Naive B cell (primary cell): ENCODE measurements around the gene SERGEF. TPM values are rescaled to one million over a fixed set of nuclear protein-coding genes. Genes with fewer than 3 reads are reported as not detected.

Experiments used
- ATAC-seq, 2 donors: fragments of 150-1000 bp; cut with Tn5 transposase; 2 replicates each; pipeline ENCODE4 v1.10.0; 2021; ENCODE audit warnings: low read depth in 2 of 2, mild to moderate bottlenecking in 2 of 2, moderate library complexity in 2 of 2
- DNase-seq: peaks from one replicate; pipeline ENCODE4 v3.0.0; 2022
- H3K27ac Mint-ChIP-seq, 6 donors: one replicate each; pipeline ENCODE4 v1.8.0; 2020 to 2022; ENCODE audit warnings: mild to moderate bottlenecking in 6 of 6, mixed read lengths in 6 of 6, moderate library complexity in 5 of 6, inconsistent platforms in 2 of 6
- H3K27me3 Mint-ChIP-seq, 3 donors: one replicate each; pipeline ENCODE4 v1.8.0; 2021 to 2022; ENCODE audit warnings: mixed read lengths in 3 of 3, mild to moderate bottlenecking in 1 of 3
- H3K36me3 Mint-ChIP-seq, 2 donors: one replicate each; pipeline ENCODE4 v1.8.0; 2020 to 2022; ENCODE audit warnings: mixed read lengths in 2 of 2, inconsistent platforms in 1 of 2, mild to moderate bottlenecking in 1 of 2
- H3K4me1 Mint-ChIP-seq, 3 donors: one replicate each; pipeline ENCODE4 v1.8.0; 2020 to 2022; ENCODE audit warnings: mixed read lengths in 3 of 3, inconsistent platforms in 1 of 3, mild to moderate bottlenecking in 1 of 3, moderate library complexity in 1 of 3
- H3K4me3 Mint-ChIP-seq, 8 donors: one replicate each; pipeline ENCODE4 v1.8.0; 2020 to 2022; ENCODE audit warnings: mild to moderate bottlenecking in 8 of 8, mixed read lengths in 8 of 8, moderate library complexity in 8 of 8, inconsistent platforms in 2 of 8
- H3K9me3 Mint-ChIP-seq, 7 donors: one replicate each; pipeline ENCODE4 v1.8.0; 2020 to 2022; ENCODE audit warnings: mixed read lengths in 7 of 7, mild to moderate bottlenecking in 5 of 7, inconsistent platforms in 2 of 7, moderate library complexity in 1 of 7
- polyA plus RNA-seq, 6 donors: library from polyadenylated mRNA; unstranded; fragments of 300-500 nt; fragmentation: Illumina TruSeq; gene quantifications; one replicate each; pipeline ENCODE4 v1.2.3, GENCODE V29; 2021; ENCODE audit warnings: low read depth in 6 of 6

The SERGEF gene
- polyA plus RNA-seq, 6 donors from 2014 or later: 18.3 to 54.6 (median 42.6) TPM

DNA sequence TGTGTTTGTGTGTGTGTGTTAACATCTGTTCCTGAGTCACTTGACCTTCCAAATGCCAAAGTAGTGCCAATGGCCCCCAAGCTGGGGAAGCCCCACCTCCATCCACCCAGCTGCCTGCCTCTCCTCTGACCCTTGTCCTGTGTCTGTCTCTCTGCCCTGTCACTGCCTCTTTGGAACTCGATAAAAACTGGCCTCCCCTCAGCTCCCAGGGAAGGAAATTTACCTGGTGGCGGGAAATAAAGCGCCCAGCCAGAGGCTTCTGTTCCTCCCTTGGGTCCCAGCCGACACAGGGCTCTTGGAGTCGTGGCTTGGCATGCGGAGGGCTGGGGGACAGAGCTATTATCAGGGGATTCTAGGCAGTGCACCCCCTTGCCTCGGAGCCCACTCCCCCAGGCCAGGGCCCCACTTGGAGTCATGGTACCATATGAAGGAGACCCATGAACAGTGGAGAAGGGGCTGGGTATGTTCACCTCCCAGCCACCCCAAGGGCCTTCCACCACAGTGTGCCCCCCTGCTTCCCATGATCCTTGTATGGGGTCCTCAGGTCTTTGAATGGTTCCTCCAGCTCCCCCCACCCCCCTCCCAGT is 272.1 kb downstream of the SERGEF start:
- DNase-seq (no peak), ATAC-seq (no peak)
- Mint-ChIP-seq H3K9me3 (peaks cover 0 to 2% (median 0%) of the 10 kb centered on the region in 7 donors), H3K27me3 (peaks cover 28 to 35% (median 32%) of the 10 kb centered on the region in 3 donors), H3K4me3 (no peak overlapping the region), H3K4me1 (peaks cover 0 to 4% (median 0%) of the 10 kb centered on the region in 3 donors), H3K27ac (no peak overlapping the region), H3K36me3 (peaks cover 0 to 8% of the 10 kb centered on the region in 2 donors)

- H3K36me3 Mint-ChIP-seq: peaks cover 0 to 8% of the 10 kb centered on the region in 2 donors
- no peak overlapping the region for H3K27ac Mint-ChIP-seq
- H3K4me3 Mint-ChIP-seq: peak overlapping the region in 1 of 8 donors; percentile 72
- DNase-seq: no peak
- peaks cover 0 to 4% (median 0%) of the 10 kb centered on the region in 3 donors for H3K4me1 Mint-ChIP-seq
- H3K27me3 Mint-ChIP-seq: peaks cover 24 to 29% (median 25%) of the 10 kb centered on the region in 3 donors
- H3K9me3 Mint-ChIP-seq: peaks cover 0 to 2% (median 0%) of the 10 kb centered on the region in 7 donors
- ATAC-seq: no peak
Measured at GRCh38 chr11:17739945-17740338, 272.9 kb downstream of the SERGEF start.

DNA sequence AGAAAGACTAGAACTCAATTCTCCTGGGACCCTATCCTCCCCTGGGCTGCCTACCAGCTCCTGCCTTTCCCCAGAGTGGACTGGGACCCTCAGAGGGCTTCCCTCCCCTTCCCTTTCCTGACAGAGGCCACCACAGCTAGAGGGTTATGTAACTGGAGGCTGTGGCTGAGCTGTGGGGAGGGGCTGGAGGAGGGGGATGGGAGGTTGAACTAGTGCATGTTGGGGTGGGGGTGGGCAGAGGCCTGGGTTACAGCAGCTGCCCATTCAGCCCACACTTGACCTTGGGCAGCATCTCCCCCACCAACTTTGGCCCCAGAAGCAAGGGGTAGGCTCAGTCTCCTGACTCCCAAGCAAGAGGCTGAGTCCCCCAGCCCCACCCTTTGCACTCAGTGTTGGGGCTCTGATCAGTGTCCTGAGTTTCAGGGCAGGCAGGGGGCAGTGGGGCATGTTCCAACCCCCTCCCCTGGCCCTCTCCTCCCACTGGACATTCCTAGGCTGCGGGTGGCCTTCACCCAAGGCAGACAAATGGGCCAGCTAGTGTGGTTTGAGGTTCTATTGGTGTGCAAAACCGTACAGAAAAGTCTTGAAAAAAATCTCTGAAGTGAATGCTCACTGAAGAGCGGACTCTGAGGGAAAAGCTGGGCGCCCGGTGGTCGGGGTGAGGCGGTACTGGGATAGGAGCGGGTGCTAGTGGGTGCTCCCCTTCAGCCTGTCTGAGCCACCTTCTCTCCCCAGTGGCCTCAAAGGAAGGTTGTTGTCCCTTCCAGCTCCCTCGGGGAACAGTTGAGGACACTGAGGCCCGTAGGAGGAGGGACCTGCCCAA is 274.5 kb downstream of the SERGEF start:
- ATAC-seq (no peak), DNase-seq (no peak)
- Mint-ChIP-seq H3K4me3 (no peak overlapping the region), H3K36me3 (peaks cover 0 to 14% of the 10 kb centered on the region in 2 donors), H3K27me3 (peaks cover 29 to 39% (median 32%) of the 10 kb centered on the region in 3 donors), H3K4me1 (peaks cover 5 to 9% (median 5%) of the 10 kb centered on the region in 3 donors), H3K27ac (no peak overlapping the region), H3K9me3 (peaks cover 0 to 6% (median 0%) of the 10 kb centered on the region in 7 donors)

Other genes starting within 250 kb of the SERGEF start
- gene TPH1, start 33.2 kb upstream of the SERGEF start, polyA plus RNA-seq: not detected
- 10 to 100 TPM in 4 of 6 donors, 1 to 10 TPM in 2; 6.1 to 23.1 (median 15.3) TPM for gene SAAL1, start 93.0 kb upstream of the SERGEF start, polyA plus RNA-seq
- not detected for gene MRGPRX3, start 119.5 kb upstream of the SERGEF start, polyA plus RNA-seq
- gene MRGPRX4, start 159.8 kb upstream of the SERGEF start, polyA plus RNA-seq: not detected
- gene SAA4, start 223.8 kb upstream of the SERGEF start, polyA plus RNA-seq: not detected
- not detected for gene SAA2, start 235.6 kb upstream of the SERGEF start, polyA plus RNA-seq